HG03097 (cell line): ENCODE measurements around the gene ANKIB1.
"Not testable (repeated sequence)": the region's sequence is repeated elsewhere in the genome, so short reads cannot be mapped to it uniquely, and the experiment has no call there.

ENCODE experiments used
- ATAC-seq: cut with Tn5 transposase; IDR thresholded peaks from one replicate; pipeline ENCODE4 v1.9.1; 2021; ENCODE audit not compliant: unreplicated experiment, low FRiP score

The ANKIB1 gene

GRCh38 chr7:92391071-92391470, 145.3 kb downstream of the ANKIB1 start:
- no peak for ATAC-seq

GRCh38 chr7:92397542-92397941, 151.8 kb downstream of the ANKIB1 start:
- ATAC-seq: no peak

- no peak for ATAC-seq
Measured at GRCh38 chr7:92400013-92400412, 154.2 kb downstream of the ANKIB1 start.

GRCh38 chr7:92402920-92403759, 157.4 kb downstream of the ANKIB1 start:
- ATAC-seq: no peak

GRCh38 chr7:92403760-92404074, 157.9 kb downstream of the ANKIB1 start:
- no peak for ATAC-seq

GRCh38 chr7:92404170-92404614, 158.4 kb downstream of the ANKIB1 start:
- no peak for ATAC-seq

GRCh38 chr7:92409357-92409756, 163.6 kb downstream of the ANKIB1 start:
- ATAC-seq: no peak

- ATAC-seq: not testable (repeated sequence)
Measured at GRCh38 chr7:92410162-92410561, 164.4 kb downstream of the ANKIB1 start.

GRCh38 chr7:92412745-92413144, 167.0 kb downstream of the ANKIB1 start:
- no peak for ATAC-seq

GRCh38 chr7:92413550-92413949, 167.8 kb downstream of the ANKIB1 start:
- ATAC-seq: no peak

- ATAC-seq: no peak
Measured at GRCh38 chr7:92415225-92415624, 169.5 kb downstream of the ANKIB1 start.

- ATAC-seq: no peak
Measured at GRCh38 chr7:92417913-92418312, 172.1 kb downstream of the ANKIB1 start.

GRCh38 chr7:92421676-92422435, 176.1 kb downstream of the ANKIB1 start:
- ATAC-seq: no peak

- ATAC-seq: no peak
Measured at GRCh38 chr7:92422926-92423325, 177.2 kb downstream of the ANKIB1 start.

- no peak for ATAC-seq
Measured at GRCh38 chr7:92423710-92424131, 177.9 kb downstream of the ANKIB1 start.

- no peak for ATAC-seq
Measured at GRCh38 chr7:92425311-92425947, 179.7 kb downstream of the ANKIB1 start.

GRCh38 chr7:92427193-92427592, 181.4 kb downstream of the ANKIB1 start:
- ATAC-seq: no peak

- ATAC-seq: no peak
Measured at GRCh38 chr7:92432299-92432946, 186.6 kb downstream of the ANKIB1 start.

- no peak for ATAC-seq
Measured at GRCh38 chr7:92433019-92433418, 187.2 kb downstream of the ANKIB1 start.

GRCh38 chr7:92435542-92435941, 189.8 kb downstream of the ANKIB1 start:
- ATAC-seq: no peak
